Common myeloid progenitor, CD34-positive (primary cell): ENCODE results near the gene SPECC1.

Source experiments
- CTCF ChIA-PET: fragments of 350-600 bp; sonication (Branson Sonifier 250); formaldehyde crosslinking; loops from one replicate; lab custom pipeline; 2021; ENCODE audit warnings: antibody characterized with exemption; lab: Charles Lee
- POLR2A ChIA-PET: fragments of 350-600 bp; sonication (Branson Sonifier 250); formaldehyde crosslinking; loops from one replicate; lab custom pipeline; 2021; ENCODE audit warnings: antibody characterized with exemption; lab: Charles Lee
- DNase-seq, 3 donors: peaks; one replicate each; pipeline versions ENCODE4 v3.0.0 to v3.0.0-alpha.2; 2013
- H3K27ac ChIP-seq, 2 experiments: 1 replicate in 1 of 2; 2 replicates in 1 of 2; pipeline ENCODE4 v1.7.0; 2013; ENCODE audit warnings: inconsistent platforms in 2 of 2, low read length in 2 of 2, mild to moderate bottlenecking in 2 of 2, low read depth in 1 of 2, moderate library complexity in 1 of 2; ENCODE audit not compliant: severe bottlenecking in 2 of 2, insufficient read depth in 1 of 2, poor library complexity in 1 of 2
- H3K27me3 ChIP-seq, 5 experiments: replicated peaks in 2 of 5; 1 replicate in 3 of 5; 2 replicates in 2 of 5; pipeline versions ENCODE4 v1.6.1 to v1.7.0; 2013; ENCODE audit warnings: low read length in 4 of 5, mild to moderate bottlenecking in 2 of 5, moderate library complexity in 2 of 5, inconsistent platforms in 1 of 5; ENCODE audit not compliant: insufficient read depth in 5 of 5, control insufficient read depth in 4 of 5
- H3K36me3 ChIP-seq, 4 experiments: 1 replicate in 2 of 4; 2 replicates in 2 of 4; pipeline versions ENCODE4 v1.6.1 to v1.7.0; 2013; ENCODE audit warnings: low read length in 3 of 4, control low read depth in 1 of 4, mild to moderate bottlenecking in 1 of 4; ENCODE audit not compliant: control insufficient read depth in 4 of 4, insufficient read depth in 4 of 4
- H3K4me1 ChIP-seq, 4 experiments: 1 replicate in 3 of 4; 2 replicates in 1 of 4; pipeline versions ENCODE4 v1.6.1 to v1.7.1; 2013; ENCODE audit warnings: low read length in 3 of 4, mild to moderate bottlenecking in 3 of 4, control low read depth in 1 of 4, inconsistent platforms in 1 of 4, moderate library complexity in 1 of 4; ENCODE audit not compliant: control insufficient read depth in 4 of 4, insufficient read depth in 4 of 4; ENCODE audit errors: control extremely low read depth in 1 of 4
- H3K4me3 ChIP-seq, 7 experiments: 1 replicate in 4 of 7; 2 replicates in 3 of 7; pipeline versions ENCODE4 v1.5.1 to v1.7.0; 2013; ENCODE audit warnings: mild to moderate bottlenecking in 7 of 7, low read length in 6 of 7, moderate library complexity in 6 of 7, inconsistent platforms in 2 of 7, low read depth in 2 of 7, control low read depth in 1 of 7; ENCODE audit not compliant: insufficient read depth in 4 of 7, control insufficient read depth in 1 of 7; ENCODE audit errors: extremely low read depth in 1 of 7
- H3K9me3 ChIP-seq, 5 experiments: 1 replicate in 4 of 5; 2 replicates in 1 of 5; pipeline versions ENCODE4 v1.6.1 to v1.7.1; 2013; ENCODE audit warnings: low read length in 4 of 5, mild to moderate bottlenecking in 2 of 5, inconsistent platforms in 1 of 5, low read depth in 1 of 5, moderate library complexity in 1 of 5; ENCODE audit not compliant: control insufficient read depth in 4 of 5, insufficient read depth in 2 of 5; ENCODE audit errors: control extremely low read depth in 1 of 5
- WGBS: methylation state at CpG from one replicate; pipeline ENCODE4 v1.1.5; 2013; ENCODE audit not compliant: insufficient coverage; 5-methylcytosine and 5-hydroxymethylcytosine counted together

The SPECC1 gene

GRCh38 chr17:20203761-20204263, 194.7 kb downstream of the SPECC1 start:
- no peak for DNase-seq
- CTCF ChIA-PET, result interaction anchor here (0.8 kb wide), 1 partner anchor 24 kb away, joined by 3 read pairs; no protein-coding TSS in a partner anchor
- Histone ChIP-seq H3K9me3 (peaks cover 0 to under 1% (median under 1%) of the 10 kb centered on the region in 5 experiments), H3K27me3 (no peaks in the 10 kb centered on the region), H3K36me3 (peaks cover 6 to 16% (median 11%) of the 10 kb centered on the region in 4 experiments), H3K4me3 (no peak overlapping the region), H3K4me1 (peaks cover 0 to 17% (median 2%) of the 10 kb centered on the region in 4 experiments), H3K27ac (no peak overlapping the region)
- POLR2A ChIA-PET, result no interaction called here
- WGBS, result 100% methylated on average over 2 of the region's 3 CpGs

GRCh38 chr17:20205609-20206008, 196.4 kb downstream of the SPECC1 start:
- Histone ChIP-seq H3K27ac (no peak overlapping the region), H3K36me3 (peaks cover 6 to 16% (median 14%) of the 10 kb centered on the region in 4 experiments), H3K4me3 (no peak overlapping the region), H3K9me3 (no peaks in the 10 kb centered on the region), H3K4me1 (peaks cover 0 to 17% (median 2%) of the 10 kb centered on the region in 4 experiments), H3K27me3 (no peaks in the 10 kb centered on the region)
- no peak for DNase-seq
- 92% methylated on average over 5 of the region's 5 CpGs for WGBS
- POLR2A ChIA-PET, result no interaction called here
- CTCF ChIA-PET, result interaction anchor here (0.6 to 1.8 kb wide), 5 partner anchors 11 to 110 kb away, joined by 3 to 4 read pairs (median 3); no protein-coding TSS in a partner anchor

- no peak overlapping the region for H3K4me3 ChIP-seq
- WGBS, result 100% methylated on average over 1 of the region's 3 CpGs
- H3K27ac ChIP-seq, result no peak overlapping the region
- CTCF ChIA-PET, result interaction anchor here (1.0 to 1.8 kb wide), 3 partner anchors 10 to 92 kb away, joined by 3 read pairs; no protein-coding TSS in a partner anchor
- no peak for DNase-seq
- H3K27me3 ChIP-seq, result no peaks in the 10 kb centered on the region
- POLR2A ChIA-PET, result no interaction called here
- H3K9me3 ChIP-seq, result no peaks in the 10 kb centered on the region
- peaks cover 6 to 16% (median 14%) of the 10 kb centered on the region in 4 experiments for H3K36me3 ChIP-seq
- peaks cover 0 to 17% (median 2%) of the 10 kb centered on the region in 4 experiments for H3K4me1 ChIP-seq
Measured at GRCh38 chr17:20206068-20206467, 196.9 kb downstream of the SPECC1 start.

DNA sequence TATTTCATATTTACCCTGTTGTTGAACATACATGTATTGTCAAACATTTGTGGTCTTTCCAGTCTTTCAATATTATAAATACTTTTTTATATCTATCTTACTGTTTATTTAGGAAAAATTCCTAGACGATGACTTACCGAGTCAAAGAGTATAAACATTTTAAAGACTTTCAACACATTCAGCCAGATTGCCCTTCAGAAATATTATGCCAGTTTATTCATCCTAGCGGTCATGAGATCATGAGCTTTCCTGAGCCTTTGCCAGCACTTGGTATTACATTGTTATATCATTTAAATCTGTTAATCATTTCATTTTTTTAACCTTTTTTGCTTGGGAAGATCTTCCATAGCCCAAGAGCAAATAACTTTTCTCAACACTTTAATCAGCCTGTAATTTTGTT, 197.4 kb downstream of the SPECC1 start:
- POLR2A ChIA-PET, result no interaction called here
- 100% methylated on average over 2 of the region's 3 CpGs for WGBS
- Histone ChIP-seq H3K27me3 (no peaks in the 10 kb centered on the region), H3K27ac (no peak overlapping the region), H3K4me3 (no peak overlapping the region), H3K9me3 (peaks cover 0 to 2% (median 0%) of the 10 kb centered on the region in 5 experiments), H3K4me1 (peaks cover 0 to 17% (median 2%) of the 10 kb centered on the region in 4 experiments), H3K36me3 (peaks cover 8 to 20% (median 15%) of the 10 kb centered on the region in 4 experiments)
- no peak for DNase-seq
- CTCF ChIA-PET, result interaction anchor here (1.6 to 1.8 kb wide), 2 partner anchors 10 to 12 kb away, joined by 3 read pairs; no protein-coding TSS in a partner anchor

- WGBS, result no CpG with 5 or more reads among the region's 2 CpGs
- no peaks in the 10 kb centered on the region for H3K27me3 ChIP-seq
- H3K4me3 ChIP-seq, result no peak overlapping the region
Measured at GRCh38 chr17:20207262-20207985, 198.3 kb downstream of the SPECC1 start.

DNA sequence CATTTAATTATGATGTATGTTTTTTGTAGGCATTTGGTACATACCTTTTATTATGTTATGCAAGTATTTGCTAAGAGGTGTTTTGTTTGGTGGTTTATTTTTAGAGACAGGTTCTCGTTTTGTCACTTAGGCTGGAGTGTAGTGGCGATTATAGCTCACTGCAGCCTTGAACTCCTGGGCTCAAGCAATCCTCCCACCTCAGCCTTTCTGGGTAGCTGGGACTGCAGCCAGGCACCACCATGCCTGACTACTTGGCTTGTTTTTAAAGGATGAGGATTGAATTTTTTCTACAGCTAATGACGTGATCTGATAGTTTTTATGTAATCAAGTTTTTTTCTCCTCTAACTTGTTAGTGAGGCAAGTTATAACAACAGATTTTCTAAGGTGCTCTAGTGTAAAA, 199.6 kb downstream of the SPECC1 start:
- no peak for DNase-seq
- H3K4me3 ChIP-seq, result no peak overlapping the region
- POLR2A ChIA-PET, result no interaction called here
- no peaks in the 10 kb centered on the region for H3K27me3 ChIP-seq
- H3K36me3 ChIP-seq, result peaks cover 15 to 34% (median 20%) of the 10 kb centered on the region in 4 experiments
- 100% methylated on average over 1 of the region's 3 CpGs for WGBS
- CTCF ChIA-PET, result interaction anchor here (1.4 kb wide), 1 partner anchor 19 kb away, joined by 4 read pairs; no protein-coding TSS in a partner anchor
- H3K27ac ChIP-seq, result no peak overlapping the region
- peaks cover 0 to 9% (median 2%) of the 10 kb centered on the region in 5 experiments for H3K9me3 ChIP-seq
- H3K4me1 ChIP-seq, result peaks cover 0 to 14% (median 2%) of the 10 kb centered on the region in 4 experiments

More at GRCh38 chr17:20207262-20207985, 198.3 kb downstream of the SPECC1 start:
- Histone ChIP-seq H3K4me1 (peaks cover 0 to 17% (median 2%) of the 10 kb centered on the region in 4 experiments), H3K36me3 (peaks cover 14 to 29% (median 20%) of the 10 kb centered on the region in 4 experiments), H3K9me3 (peaks cover 0 to 8% (median 2%) of the 10 kb centered on the region in 5 experiments), H3K27ac (no peak overlapping the region)
- CTCF ChIA-PET, result interaction anchor here (1.4 to 1.8 kb wide), 3 partner anchors 9 to 20 kb away, joined by 3 to 4 read pairs (median 3); no protein-coding TSS in a partner anchor
- peak; percentile 13 to 68 (median 38) for DNase-seq
- POLR2A ChIA-PET, result no interaction called here
